Measurements from ENCODE around the gene CFL1.

GRCh38 chr11:65851811-65852507 lies 6.0 kb downstream of the CFL1 start:
- no peak for TF ChIP-seq CTCF (conservative IDR thresholded peaks at IDR 0.05 in 1 of 2, IDR thresholded peaks at IDR 0.05 in 1 of 2; ENCODE audit: low read depth in 1 of 2, low read length in 2 of 2)
- no peak for TF ChIP-seq EZH2 (IDR thresholded peaks at IDR 0.05; ENCODE audit: low read length, missing control alignments)
